GM13977 (cell line): Measurements from ENCODE around the gene DYNC1I1.

Source experiments
- DNase-seq: peaks from one replicate; pipeline ENCODE4 v3.0.0; 2012; ENCODE audit warnings: low spot score
- in situ Hi-C: fragments of 300-500 bp; cut with MboI; formaldehyde crosslinking; loops from one replicate; pipeline ENCODE4 v1.12.0; 2022; ENCODE audit warnings: low sequenced_read_pairs, low pct_unique_long_range_greater_than_20kb, mixed read lengths, inconsistent platforms; ENCODE audit not compliant: unreplicated experiment
- TF ChIP-seq, protein P1 (sequence below): IDR thresholded peaks from 2 replicates; pipeline ENCODE4 v1.5.1; 2012; ENCODE audit warnings: mild to moderate bottlenecking, control low read depth; ENCODE audit not compliant: insufficient read depth; ENCODE audit errors: extremely low read depth, missing control alignments

DYNC1I1 gene

DNA sequence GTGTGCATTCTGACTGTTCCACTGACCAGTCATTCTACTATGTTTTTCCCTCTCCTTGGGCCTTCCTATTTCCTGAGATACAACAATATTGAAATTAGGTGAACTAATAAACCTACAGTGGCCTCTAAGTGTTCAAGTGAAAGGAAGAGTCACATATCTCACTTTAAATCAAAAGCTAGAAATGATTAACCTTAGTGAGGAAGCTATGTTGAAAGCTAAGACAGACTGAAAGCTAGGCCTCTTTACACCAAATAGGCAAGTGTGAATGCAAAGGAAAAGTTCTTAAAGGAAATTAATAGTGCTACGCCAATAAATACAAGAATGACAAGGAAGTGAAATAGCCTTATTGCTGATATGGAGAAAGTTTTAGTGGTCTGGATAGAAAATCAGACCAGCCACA is 5.7 kb upstream of the DYNC1I1 start:
- DNase-seq = no peak
- TF ChIP-seq, protein P1, sequence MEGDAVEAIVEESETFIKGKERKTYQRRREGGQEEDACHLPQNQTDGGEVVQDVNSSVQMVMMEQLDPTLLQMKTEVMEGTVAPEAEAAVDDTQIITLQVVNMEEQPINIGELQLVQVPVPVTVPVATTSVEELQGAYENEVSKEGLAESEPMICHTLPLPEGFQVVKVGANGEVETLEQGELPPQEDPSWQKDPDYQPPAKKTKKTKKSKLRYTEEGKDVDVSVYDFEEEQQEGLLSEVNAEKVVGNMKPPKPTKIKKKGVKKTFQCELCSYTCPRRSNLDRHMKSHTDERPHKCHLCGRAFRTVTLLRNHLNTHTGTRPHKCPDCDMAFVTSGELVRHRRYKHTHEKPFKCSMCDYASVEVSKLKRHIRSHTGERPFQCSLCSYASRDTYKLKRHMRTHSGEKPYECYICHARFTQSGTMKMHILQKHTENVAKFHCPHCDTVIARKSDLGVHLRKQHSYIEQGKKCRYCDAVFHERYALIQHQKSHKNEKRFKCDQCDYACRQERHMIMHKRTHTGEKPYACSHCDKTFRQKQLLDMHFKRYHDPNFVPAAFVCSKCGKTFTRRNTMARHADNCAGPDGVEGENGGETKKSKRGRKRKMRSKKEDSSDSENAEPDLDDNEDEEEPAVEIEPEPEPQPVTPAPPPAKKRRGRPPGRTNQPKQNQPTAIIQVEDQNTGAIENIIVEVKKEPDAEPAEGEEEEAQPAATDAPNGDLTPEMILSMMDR = no peak
- in situ Hi-C loops = no loop called here

DNA sequence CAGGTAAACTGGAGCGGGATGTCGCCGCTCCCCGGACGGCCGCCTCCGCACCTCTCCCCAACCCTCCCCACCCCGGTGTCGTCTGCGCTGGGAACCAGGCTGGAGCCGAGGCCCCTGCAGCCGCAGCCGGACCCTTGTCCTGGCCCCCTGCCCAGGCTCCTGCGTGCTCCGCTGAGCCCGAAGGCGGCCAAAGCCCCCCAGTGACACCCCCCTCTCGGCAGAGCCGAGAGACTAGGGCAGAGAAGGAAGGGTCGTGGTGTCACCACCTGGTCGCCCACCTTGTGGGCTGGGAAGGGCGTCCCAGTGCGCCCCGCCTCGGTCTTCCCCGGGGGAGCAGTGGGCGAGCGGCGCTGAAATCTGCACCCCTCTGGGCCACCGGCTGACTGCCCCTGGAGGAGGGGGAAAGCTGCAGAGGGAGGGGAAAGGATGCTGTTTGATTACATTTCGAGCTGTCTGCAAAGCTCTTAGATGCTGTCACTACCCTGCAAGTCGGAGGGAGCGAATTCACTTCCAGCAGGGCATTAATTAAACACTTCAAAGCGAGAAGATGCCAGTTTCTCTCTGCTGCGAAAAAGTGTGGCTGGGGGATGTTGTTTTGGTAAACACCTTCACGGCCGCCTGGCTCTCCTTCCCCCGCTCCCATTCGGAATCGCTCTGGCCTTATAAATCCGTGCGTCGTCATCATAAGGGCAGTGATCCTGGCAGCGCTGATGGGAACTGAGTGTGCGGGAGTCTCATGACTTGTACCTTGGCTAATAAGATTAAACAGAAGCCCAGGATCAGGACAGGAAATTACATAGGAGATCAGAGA is 622 bp downstream of the DYNC1I1 start:
- no peak for DNase-seq
- in situ Hi-C loops = no loop called here
- TF ChIP-seq, protein P1 = no peak

DNA sequence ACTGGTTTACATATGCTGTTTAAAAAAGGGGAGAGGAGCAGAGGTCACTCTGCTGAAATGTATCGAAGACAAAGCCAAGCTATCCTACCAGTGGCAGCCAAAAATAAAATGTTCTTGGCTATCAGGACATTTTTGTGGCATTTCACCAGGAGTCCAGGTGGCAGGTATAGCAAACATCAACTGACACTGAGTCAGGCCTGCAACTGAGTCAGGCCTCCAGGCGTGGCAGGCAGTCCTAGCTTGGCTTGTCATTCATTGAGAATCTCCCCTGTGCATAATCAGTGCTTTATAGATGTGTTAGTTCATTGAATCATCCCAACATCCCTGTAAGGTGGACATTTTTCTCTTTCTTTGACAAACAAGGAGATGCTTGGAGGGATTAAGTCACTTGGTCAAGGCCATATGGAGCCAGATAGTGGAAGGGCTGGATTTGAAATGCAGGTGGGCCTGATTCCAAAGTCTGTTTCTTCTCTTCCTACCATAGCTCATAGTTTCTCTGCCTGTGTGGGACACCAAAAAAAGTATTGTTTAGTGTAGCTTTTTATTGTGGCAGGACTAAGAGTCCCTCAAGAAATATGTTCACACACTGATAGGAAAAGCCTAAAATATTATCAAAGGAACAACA is 4.3 kb downstream of the DYNC1I1 start:
- TF ChIP-seq, protein P1 = no peak
- in situ Hi-C loops = no loop called here
- no peak for DNase-seq

DNA sequence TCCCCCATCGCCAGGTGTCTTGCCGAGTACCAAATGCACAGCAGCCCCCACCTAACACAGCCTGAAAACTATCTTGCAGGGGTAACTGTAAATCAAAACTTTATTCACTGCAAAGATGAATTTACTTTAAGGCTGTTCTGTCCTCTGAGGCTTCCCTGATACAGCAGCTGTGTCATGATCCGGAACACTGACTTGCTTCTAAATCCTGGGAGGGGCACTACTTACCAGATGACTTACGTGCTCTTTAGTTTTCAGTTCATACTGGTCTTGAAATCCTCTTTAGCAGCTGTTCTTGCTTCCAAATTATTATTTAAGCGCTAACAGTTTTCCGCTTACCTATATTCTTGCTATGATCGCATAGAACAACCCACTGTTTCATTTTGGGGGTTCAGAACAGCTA is 4.9 kb downstream of the DYNC1I1 start:
- in situ Hi-C loops = no loop called here
- DNase-seq = no peak
- TF ChIP-seq, protein P1 = no peak

DNA sequence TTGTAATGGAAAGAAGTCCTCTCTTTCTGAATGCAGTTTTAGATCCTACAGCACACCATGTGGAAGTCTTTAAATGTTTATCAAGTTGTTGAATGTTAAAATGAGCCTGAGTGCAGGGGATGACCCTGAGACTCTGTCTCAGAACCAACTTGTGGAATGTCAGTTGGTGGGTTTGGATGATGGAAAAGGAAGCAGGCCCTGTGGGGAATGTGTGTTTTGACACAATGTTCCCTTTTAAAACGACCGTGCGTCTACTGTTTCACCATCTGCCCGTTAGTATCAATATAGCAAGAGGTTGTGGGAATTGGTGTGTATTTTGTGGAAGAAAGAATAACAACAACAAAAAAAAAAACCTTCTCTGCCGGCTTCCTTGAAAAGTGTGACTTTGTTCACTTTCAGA is 8.3 kb downstream of the DYNC1I1 start:
- TF ChIP-seq, protein P1 = no peak
- in situ Hi-C loops = no loop called here
- DNase-seq = no peak

DNA sequence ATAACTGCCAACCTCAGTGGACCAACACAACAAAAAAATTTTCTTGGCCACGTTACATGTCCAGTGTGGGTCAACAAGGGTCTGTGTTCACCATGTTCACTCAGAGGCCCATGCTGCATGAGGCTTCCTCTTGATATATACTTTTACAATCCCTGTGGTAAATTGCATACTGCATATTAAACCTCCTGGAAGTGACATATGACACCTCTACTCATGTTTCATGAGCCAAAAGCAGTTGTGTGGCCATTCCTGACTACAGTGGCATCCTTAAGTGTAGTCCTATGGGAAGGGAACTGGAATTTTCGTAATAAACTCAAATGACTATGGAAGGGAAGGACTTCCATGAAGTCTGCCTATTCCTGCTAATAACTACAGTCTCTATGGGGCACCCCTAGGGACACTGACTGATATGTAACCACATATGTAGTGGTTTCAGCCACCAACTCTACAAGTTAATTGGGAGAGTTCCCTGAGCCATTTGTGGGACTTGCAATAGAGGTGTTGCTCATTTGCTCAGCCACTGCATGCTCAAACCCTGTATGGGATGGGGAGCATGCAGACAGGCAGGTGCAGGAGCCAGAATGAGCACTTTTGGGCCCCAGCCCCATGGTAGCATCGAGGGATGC is 9.7 kb downstream of the DYNC1I1 start:
- DNase-seq = no peak
- TF ChIP-seq, protein P1 = no peak
- in situ Hi-C loops = no loop called here
